GM21447 (cell line): ENCODE measurements around the gene GOLGA7B.
A peak's percentile ranks its signal among the peaks of the same experiment; 100 is the strongest.

ENCODE experiments used
- ATAC-seq: cut with Tn5 transposase; IDR thresholded peaks from one replicate; pipeline ENCODE4 v1.9.1; 2021; ENCODE audit not compliant: unreplicated experiment

GOLGA7B gene

GRCh38 chr10:97866524-97867219 lies 17.0 kb downstream of the GOLGA7B start:
- no peak for ATAC-seq

GRCh38 chr10:97867220-97867800 lies 17.7 kb downstream of the GOLGA7B start:
- ATAC-seq = no peak

- no peak for ATAC-seq
Observed at GRCh38 chr10:97868134-97868685, 18.6 kb downstream of the GOLGA7B start.

- ATAC-seq = peak; percentile 98
Observed at GRCh38 chr10:97869091-97870042, 19.7 kb downstream of the GOLGA7B start.

DNA sequence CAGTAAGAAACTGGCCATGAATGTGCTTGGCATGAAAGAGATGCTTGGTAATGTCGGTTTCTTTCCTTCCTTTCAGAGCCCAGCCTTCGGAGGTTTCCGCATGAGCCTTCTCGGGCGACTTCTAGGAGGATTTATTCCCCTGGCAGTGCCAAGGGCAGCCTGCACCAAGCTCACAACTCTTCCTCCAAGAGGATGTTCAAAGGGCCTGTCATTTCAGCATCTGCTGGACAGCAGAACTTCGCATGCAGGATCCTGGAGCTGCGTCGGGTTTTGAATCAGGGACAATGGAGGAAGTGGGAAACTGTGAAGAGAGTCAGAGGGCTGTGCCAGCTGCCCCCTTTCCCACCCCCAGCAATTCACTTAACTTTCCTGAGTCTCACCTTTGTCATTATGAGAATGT lies 21.3 kb downstream of the GOLGA7B start:
- no peak for ATAC-seq

DNA sequence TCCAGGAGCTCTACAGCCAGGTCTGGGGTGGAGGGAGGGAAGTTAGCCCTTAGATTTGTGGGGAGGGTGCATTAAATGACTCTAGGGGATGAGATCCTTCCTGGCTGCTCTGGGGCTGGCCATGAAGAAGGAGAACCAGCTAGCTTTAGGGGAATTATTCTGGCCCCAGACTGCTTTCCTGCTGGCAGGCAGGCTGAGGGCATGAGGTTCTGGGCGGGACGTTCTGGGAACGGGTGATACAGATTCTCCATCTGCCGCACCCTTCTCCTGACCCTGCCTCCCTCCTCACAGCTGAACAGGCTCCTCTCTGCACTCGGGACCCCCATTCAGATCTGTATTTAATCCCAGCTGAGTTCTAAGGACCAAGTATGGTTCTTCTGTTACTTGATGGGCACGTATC lies 23.9 kb downstream of the GOLGA7B start:
- no peak for ATAC-seq

DNA sequence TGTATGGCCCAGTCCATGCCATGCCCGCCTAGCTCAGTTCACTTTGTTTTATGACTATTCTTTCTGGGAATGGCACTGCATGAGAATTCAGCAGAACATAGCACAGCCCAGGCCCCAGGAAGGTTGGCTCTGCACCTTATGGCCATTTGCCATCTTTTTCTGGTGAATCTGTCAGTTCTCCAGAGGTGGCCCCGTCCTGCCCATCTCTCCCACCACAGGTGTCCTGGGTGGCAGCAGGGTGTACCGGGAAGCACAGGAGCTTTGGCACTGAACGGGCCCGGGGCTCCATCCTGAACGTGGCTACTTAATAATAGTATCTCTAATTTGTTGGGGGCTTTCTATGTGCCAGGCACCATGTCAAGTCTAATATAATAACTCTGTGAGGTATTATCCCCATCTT lies 24.7 kb downstream of the GOLGA7B start:
- ATAC-seq = no peak

DNA sequence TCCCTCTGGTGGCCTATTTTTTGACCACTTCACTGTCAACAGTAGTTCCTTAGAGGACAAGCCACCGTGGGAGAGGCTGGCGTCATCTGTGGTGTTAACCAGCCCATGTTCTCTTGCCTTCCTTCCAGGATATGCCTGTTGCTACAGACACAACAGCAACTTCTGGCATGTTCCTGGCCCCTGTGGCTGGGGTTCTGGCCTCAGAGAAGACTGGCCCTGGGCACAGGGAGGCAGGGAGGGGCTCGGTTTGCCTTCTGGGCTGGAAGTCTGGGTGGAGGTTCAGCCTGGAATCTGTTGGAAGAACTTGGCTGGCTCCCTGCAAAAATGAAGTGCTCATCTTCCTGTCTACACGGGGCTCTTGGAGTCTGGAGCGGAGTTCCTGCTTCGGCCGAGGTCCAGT lies 25.7 kb downstream of the GOLGA7B start:
- no peak for ATAC-seq

DNA sequence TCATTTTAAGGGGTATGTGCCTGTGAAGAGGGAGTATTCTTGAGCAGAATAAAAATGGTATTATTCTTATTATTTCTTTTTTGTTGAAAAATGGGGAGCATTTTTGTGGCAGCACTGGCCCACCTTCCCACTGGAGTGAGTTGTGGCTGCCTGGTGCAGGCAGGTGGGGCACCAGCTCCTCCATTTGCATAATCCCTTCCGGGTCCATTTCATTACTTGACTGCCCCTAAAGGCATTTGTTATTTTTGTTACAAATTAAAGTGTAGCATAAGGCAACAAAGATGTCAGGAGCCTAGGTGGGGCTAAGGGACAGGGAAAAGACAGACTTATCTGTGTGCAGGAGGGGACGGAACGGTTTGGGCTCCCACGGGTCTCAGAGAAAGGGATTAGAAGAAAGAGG lies 26.8 kb downstream of the GOLGA7B start:
- no peak for ATAC-seq

DNA sequence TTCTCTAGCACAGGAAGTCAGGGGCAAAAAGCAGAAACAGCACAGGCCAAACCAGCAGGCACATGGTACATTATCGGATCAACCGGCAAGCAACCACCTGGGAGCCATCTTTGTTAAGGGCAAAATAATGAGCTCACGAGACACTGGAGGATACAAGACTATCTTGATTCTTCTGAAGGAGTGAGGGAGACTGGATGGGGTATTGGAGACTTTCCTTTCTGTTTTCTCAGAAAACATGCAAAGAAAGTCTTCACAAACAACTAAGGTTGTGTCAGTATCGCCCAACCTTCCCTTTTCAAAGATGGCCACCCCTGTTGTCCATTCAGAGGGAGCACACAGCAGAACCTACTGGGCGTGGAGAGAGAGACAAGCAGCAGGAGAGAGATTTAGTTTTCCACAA lies 29.6 kb downstream of the GOLGA7B start:
- ATAC-seq = no peak

DNA sequence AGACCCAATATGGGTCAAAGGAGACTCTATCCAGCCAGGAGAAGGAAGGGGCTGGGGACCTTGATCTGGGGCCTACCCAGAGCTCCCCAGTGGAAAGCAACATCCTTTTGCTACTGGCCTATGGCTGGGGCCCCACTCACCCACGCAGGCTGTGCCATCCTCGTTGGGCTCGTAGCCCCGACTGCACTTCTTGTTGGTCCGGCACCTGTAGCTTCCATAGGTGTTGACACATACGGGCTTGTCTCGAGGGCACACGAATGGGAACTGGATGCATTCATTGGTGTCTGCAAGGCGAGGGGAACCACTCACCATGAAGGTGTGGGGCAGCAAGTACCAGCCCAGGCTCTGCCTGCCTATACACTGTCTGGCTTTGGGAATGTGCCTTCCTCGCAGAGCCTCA lies 30.5 kb downstream of the GOLGA7B start:
- no peak for ATAC-seq

DNA sequence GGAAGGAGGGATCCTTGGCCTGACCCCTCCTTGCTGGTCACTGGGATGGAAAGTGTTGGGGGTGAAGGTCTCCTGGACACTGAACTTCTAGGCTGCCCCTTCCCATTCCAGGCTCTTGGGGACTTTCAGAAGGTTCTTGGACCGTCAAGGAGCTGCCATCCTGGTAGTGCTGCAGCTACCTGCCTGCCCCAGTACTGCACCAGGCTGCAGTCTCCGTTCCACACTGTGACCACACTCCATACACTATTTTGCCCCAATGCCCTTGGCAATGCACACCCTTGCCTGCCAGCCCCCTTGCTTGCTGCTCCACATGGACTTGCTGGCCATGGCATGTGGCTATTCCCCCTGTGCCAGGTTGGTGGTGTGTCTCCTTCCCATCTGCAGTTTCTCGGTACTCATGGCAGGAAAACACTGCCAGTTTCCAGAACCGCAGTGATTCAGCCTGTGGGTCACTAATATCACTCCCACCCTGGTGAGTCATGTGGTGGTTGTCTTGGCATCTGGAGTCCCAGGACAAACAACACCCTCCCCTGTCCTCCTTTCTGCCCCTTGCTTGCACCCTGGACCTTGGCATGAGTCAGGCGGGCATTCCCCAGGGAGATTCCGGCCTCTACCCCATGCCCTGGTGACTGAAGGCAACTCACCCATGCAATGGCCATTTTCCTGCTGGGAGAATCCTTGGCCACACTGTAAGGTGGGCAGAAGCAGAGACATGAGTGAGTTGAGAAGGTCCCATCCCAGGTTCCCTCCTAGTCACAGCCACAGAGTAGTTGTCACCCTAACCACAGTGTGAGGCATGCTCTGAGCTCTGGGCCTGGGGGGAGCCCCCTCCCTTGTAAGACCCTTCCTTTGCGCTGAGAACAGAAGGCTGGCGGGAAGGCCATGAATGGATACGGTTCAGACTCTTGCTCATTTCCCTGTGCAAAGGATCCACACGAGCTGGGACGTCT lies 32.8 kb downstream of the GOLGA7B start:
- no peak for ATAC-seq

DNA sequence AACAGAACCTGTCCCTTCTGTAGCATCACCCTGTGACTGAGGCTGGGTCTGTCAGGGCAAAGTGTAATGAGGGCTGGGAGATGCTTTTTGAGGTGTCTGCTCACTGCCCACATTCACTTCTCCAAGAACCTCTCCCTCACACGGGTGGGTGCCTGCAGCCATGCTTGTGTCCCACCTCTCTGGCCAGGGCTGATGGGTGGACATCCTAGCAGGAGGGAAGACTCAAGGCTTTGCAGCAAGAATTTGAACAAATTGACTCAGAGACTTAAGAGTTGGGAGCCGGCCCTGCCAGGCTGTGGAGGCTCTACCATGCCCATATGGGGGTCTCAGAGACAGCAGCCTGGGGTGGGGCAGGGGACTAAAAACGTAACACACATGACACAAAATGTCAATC lies 33.4 kb downstream of the GOLGA7B start:
- ATAC-seq = no peak

GRCh38 chr10:97886286-97886685 lies 36.6 kb downstream of the GOLGA7B start:
- ATAC-seq = no peak

GRCh38 chr10:97887399-97887798 lies 37.8 kb downstream of the GOLGA7B start:
- no peak for ATAC-seq

DNA sequence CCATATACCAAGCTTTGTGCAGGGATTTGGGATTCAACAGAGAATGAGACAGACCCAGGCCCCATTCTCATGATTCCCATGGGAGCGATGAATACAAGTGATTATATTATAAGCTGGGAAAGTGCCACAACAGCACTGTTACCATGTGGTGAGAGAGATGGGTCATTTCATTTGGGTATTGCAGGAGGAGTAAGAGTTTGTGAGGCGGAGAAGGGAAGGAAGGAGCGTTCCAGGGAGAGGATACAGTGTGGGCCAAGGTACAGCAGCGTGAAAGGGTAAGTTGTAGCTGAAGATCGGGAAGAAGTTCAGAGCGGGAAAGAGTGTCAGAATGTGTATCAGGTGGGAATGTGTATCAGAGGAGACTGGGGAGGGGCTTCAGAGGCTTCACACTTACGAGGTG lies 38.5 kb downstream of the GOLGA7B start:
- ATAC-seq = no peak

DNA sequence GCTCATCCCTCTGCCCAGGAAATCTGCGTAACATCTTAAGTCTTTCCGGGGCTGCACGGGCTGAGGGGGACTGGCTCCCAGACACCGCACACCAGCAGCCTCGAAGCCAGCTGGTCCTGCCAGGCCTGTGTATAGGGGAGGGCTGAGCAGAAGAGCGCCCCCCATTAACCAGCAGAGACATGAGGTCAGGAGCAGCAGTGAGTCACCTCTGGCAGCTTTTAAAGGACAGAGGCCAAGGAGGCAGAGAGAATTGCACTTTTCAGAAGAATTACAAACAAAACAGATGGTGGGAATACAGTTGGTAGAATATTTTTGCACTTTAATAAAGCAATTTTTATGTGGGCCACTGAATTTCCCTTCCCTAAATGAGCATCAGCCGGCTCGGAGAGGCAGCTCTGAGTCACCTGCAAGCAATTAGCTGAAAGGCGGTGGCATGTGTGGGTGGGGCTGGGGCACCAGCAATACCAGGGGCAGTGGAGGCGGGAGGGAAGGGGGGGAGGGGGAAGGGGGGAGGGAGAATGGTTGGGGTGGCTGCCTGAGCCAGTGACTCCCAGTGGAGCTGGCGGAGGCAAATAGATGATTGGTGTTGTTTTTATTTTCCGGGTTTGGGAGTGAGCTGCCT lies 39.1 kb downstream of the GOLGA7B start:
- ATAC-seq = no peak

DNA sequence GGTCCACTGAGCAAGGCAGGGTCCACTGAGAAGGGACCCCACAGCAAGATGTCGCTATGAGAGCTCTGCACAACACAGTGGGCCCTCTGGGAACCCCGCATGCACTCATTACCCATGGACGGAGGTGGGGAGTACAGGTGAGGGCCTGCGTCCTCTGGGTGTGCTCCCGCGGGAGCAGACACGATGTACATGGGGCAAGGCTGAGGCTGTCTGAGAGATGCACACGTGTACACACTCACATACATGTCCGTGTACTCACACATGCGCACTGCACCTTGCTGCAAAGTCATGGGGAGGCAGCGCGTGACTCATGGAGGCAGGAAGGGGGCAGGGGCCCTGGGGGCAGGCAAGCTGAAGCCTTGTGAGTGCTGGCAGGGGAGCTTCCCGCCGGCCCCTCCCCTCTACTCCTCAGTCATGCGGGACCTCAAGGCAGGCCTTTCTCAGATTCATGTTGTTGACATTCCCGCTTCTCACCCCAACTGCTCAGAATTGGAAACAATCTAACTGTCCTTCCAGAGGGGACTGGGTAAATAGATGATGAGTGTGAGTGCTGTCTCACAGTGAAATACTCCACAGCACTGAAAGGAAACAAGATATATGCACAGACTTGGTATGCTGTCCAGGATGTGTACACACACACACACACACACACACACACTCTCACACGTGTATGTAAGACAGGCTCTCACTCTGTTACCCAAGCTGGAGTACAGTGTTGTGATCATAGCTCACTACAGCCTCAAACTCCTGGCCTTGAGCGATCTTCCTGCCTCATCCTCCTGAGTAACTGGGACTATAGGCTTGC lies 40.0 kb downstream of the GOLGA7B start:
- no peak for ATAC-seq

DNA sequence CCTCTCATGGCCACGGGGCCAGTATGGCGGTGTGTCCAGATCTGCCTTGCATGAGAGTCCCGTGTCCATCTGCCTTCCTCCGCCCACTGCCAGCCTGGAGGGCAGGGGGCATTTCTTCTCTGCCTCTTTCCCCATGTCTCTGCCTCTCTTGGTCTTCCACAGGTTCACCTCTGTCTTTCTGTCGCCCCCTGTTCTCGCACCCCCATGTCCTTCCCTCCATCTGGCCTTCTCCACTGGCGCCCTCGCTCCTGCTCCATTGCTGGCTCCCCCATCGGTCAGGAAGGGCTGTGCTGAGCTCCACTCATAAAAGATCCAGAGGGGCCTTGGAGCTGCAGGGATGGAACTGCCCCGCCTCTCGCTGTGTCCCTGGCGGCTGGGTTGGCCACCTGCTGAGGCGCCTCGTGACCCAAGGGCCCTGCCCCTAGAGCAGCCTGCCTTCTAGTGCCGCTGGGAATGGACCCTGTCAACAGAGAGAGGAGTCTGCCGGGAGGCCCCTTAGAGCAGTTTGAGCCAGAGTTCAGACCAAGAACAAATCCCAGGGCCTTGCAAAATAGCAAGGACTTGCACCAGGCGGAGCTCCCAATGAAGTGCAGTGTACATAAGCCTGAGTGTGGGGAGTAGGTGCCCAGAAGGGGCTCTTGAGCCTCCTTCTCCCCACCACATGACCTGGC lies 42.0 kb downstream of the GOLGA7B start:
- no peak for ATAC-seq
